Measurements from ENCODE around the gene JMJD4.

The JMJD4 gene

GRCh38 chr1:227771326-227771725 is 36.2 kb upstream of the JMJD4 start:
- Histone ChIP-seq H3K9ac (ENCODE audit: low read length) (no peak overlapping the region), H3K9me3 (ENCODE audit: insufficient read depth, low read length) (no peaks in the 10 kb centered on the region), H3K4me3 (ENCODE audit: low read length) (no peak overlapping the region), H3K4me1 (ENCODE audit: low read length) (no peaks in the 10 kb centered on the region), H4K20me1 (ENCODE audit: insufficient read depth, low read length) (peaks cover 16% of the 10 kb centered on the region; the same call in 1 of the 2 replicates), H3K4me2 (ENCODE audit: low read length) (no peak overlapping the region), H3K79me2 (ENCODE audit: low read length) (peaks cover 20% of the 10 kb centered on the region), H3K36me3 (replicated peaks; ENCODE audit: low read depth, low read length) (peaks cover 79% of the 10 kb centered on the region), H2AFZ (ENCODE audit: low read depth, low read length) (no peak overlapping the region), H3K27ac (ENCODE audit: low read length) (no peak overlapping the region), H3K27me3 (ENCODE audit: low read depth, low read length) (no peaks in the 10 kb centered on the region)
- TF ChIP-seq CTCF (IDR thresholded peaks at IDR 0.05; ENCODE audit: low read depth, low read length) (no peak), EZH2phosphoT487 (IDR thresholded peaks at IDR 0.05; ENCODE audit: low read depth) (no peak)

- Histone ChIP-seq H4K20me1 (ENCODE audit: insufficient read depth, low read length) (peaks cover 16% of the 10 kb centered on the region; the same call in 1 of the 2 replicates), H3K36me3 (replicated peaks; ENCODE audit: low read depth, low read length) (peaks cover 79% of the 10 kb centered on the region), H3K4me1 (ENCODE audit: low read length) (no peaks in the 10 kb centered on the region), H3K4me3 (ENCODE audit: low read length) (no peak overlapping the region), H3K79me2 (ENCODE audit: low read length) (peaks cover 25% of the 10 kb centered on the region), H3K9ac (ENCODE audit: low read length) (no peak overlapping the region), H3K9me3 (ENCODE audit: insufficient read depth, low read length) (no peaks in the 10 kb centered on the region), H2AFZ (ENCODE audit: low read depth, low read length) (no peak overlapping the region), H3K4me2 (ENCODE audit: low read length) (no peak overlapping the region), H3K27me3 (ENCODE audit: low read depth, low read length) (no peaks in the 10 kb centered on the region), H3K27ac (ENCODE audit: low read length) (no peak overlapping the region)
- TF ChIP-seq CTCF (IDR thresholded peaks at IDR 0.05; ENCODE audit: low read depth, low read length) (no peak), EZH2phosphoT487 (IDR thresholded peaks at IDR 0.05; ENCODE audit: low read depth) (no peak)
These were observed 35.7 kb upstream of the JMJD4 start for GRCh38 chr1:227770812-227771211.

GRCh38 chr1:227769936-227770494 is 34.9 kb upstream of the JMJD4 start:
- peaks cover 80% of the 10 kb centered on the region for H3K36me3 ChIP-seq (replicated peaks; ENCODE audit: low read depth, low read length)
- H4K20me1 ChIP-seq (ENCODE audit: insufficient read depth, low read length): peaks cover 16% of the 10 kb centered on the region; the same call in 1 of the 2 replicates
- no peak overlapping the region for H3K4me3 ChIP-seq (ENCODE audit: low read length)
- H3K9ac ChIP-seq (ENCODE audit: low read length): no peak overlapping the region
- no peak overlapping the region for H3K4me2 ChIP-seq (ENCODE audit: low read length)
- no peaks in the 10 kb centered on the region for H3K9me3 ChIP-seq (ENCODE audit: insufficient read depth, low read length)
- no peak overlapping the region for H2AFZ ChIP-seq (ENCODE audit: low read depth, low read length)
- H3K27ac ChIP-seq (ENCODE audit: low read length): no peak overlapping the region
- TF ChIP-seq EZH2phosphoT487 (IDR thresholded peaks at IDR 0.05; ENCODE audit: low read depth) (no peak), CTCF (IDR thresholded peaks at IDR 0.05; ENCODE audit: low read depth, low read length) (no peak)
- H3K4me1 ChIP-seq (ENCODE audit: low read length): no peaks in the 10 kb centered on the region
- H3K79me2 ChIP-seq (ENCODE audit: low read length): peaks cover 33% of the 10 kb centered on the region
- H3K27me3 ChIP-seq (ENCODE audit: low read depth, low read length): no peaks in the 10 kb centered on the region

- H3K36me3 ChIP-seq (replicated peaks; ENCODE audit: low read depth, low read length): peaks cover 76% of the 10 kb centered on the region
- H3K9me3 ChIP-seq (ENCODE audit: insufficient read depth, low read length): no peaks in the 10 kb centered on the region
- H3K9ac ChIP-seq (ENCODE audit: low read length): no peak overlapping the region
- H4K20me1 ChIP-seq (ENCODE audit: insufficient read depth, low read length): peaks cover 13% of the 10 kb centered on the region; the same call in 1 of the 2 replicates
- no peak overlapping the region for H3K27ac ChIP-seq (ENCODE audit: low read length)
- no peak overlapping the region for H3K4me2 ChIP-seq (ENCODE audit: low read length)
- H3K27me3 ChIP-seq (ENCODE audit: low read depth, low read length): no peaks in the 10 kb centered on the region
- H2AFZ ChIP-seq (ENCODE audit: low read depth, low read length): no peak overlapping the region
- H3K4me1 ChIP-seq (ENCODE audit: low read length): no peaks in the 10 kb centered on the region
- H3K79me2 ChIP-seq (ENCODE audit: low read length): peaks cover 39% of the 10 kb centered on the region
- H3K4me3 ChIP-seq (ENCODE audit: low read length): no peak overlapping the region
- TF ChIP-seq EZH2phosphoT487 (IDR thresholded peaks at IDR 0.05; ENCODE audit: low read depth) (no peak), CTCF (IDR thresholded peaks at IDR 0.05; ENCODE audit: low read depth, low read length) (no peak)
These were observed 34.2 kb upstream of the JMJD4 start for GRCh38 chr1:227769047-227769935.

All from OCI-LY3 (cell line).